GM12878 (cell line): ENCODE measurements around the gene SQSTM1.
"Not testable (repeated sequence)": the region's sequence is repeated elsewhere in the genome, so short reads cannot be mapped to it uniquely, and the experiment has no call there.

Experiments
- CBFB ChIP-seq: IDR thresholded peaks from 2 replicates; pipeline ENCODE4 v1.6.1; 2016; ENCODE audit warnings: antibody characterized with exemption, low read depth
- CEBPB ChIP-seq, 2 experiments: fragments of 150-350 bp in 1 of 2; IDR thresholded peaks; 2 replicates each; pipeline ENCODE4 v1.6.1; 2012 to 2014; ENCODE audit warnings: low read depth in 2 of 2, low read length in 2 of 2, borderline replicate concordance in 1 of 2, inconsistent platforms in 1 of 2
- POLR2AphosphoS5 ChIP-seq: IDR thresholded peaks from 2 replicates; pipeline ENCODE4 v1.6.1; 2011; ENCODE audit warnings: mild to moderate bottlenecking, low read length, inconsistent platforms
- POU2F2 ChIP-seq: IDR thresholded peaks from 3 replicates; pipeline ENCODE4 v1.6.1; 2011; ENCODE audit warnings: low read depth, mild to moderate bottlenecking, low read length, borderline replicate concordance
- TARDBP ChIP-seq: IDR thresholded peaks from 2 replicates; pipeline ENCODE4 v1.6.1; 2016; ENCODE audit warnings: borderline replicate concordance
- ZZZ3 ChIP-seq: IDR thresholded peaks from 2 replicates; pipeline ENCODE4 v1.6.1; 2011; ENCODE audit warnings: low read depth; ENCODE audit not compliant: control insufficient read depth, insufficient read length
- TF ChIP-seq, protein P1 (sequence below), 3 experiments: IDR thresholded peaks in 2 of 3; conservative IDR thresholded peaks in 1 of 3; 2 replicates each; pipeline ENCODE4 v1.5.1; 2011; ENCODE audit warnings: low read depth in 3 of 3, low read length in 3 of 3, mild to moderate bottlenecking in 3 of 3, control low read depth in 2 of 3, moderate library complexity in 2 of 3, inconsistent platforms in 1 of 3, mixed read lengths in 1 of 3; ENCODE audit not compliant: control insufficient read depth in 2 of 3, insufficient read depth in 1 of 3; ENCODE audit errors: extremely low read depth in 1 of 3
- TF ChIP-seq, protein P2 (sequence below): IDR thresholded peaks from 2 replicates; pipeline ENCODE4 v1.6.1; 2012; ENCODE audit warnings: mild to moderate bottlenecking, low read depth, low read length
- TF ChIP-seq, protein P3 (sequence below): fragments of 450-650 bp; formaldehyde crosslinking; IDR thresholded peaks from 2 replicates; pipeline ENCODE4 v1.5.0; 2022; ENCODE audit warnings: mild to moderate bottlenecking, missing genetic modification characterization

DNA sequence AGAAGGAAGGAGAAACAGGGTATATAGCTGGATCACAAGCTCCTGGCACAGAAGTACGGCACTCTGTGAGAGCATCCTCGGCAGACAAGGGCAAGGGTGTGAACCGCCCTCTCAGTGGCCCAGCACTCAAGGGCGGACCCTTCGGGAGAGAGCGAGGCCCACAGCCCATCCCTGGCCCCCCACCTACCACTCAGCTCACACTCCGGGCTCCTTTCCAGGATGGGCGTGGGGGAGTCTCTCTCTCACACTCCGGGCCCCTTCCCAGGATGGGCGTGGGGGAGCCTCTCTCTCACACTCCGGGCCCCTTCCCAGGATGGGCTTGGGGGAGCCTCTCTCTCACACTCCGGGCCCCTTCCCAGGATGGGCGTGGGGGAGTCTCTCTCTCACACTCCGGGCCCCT is 50.8 kb downstream of the SQSTM1 start:
- TF ChIP-seq, protein P1, sequence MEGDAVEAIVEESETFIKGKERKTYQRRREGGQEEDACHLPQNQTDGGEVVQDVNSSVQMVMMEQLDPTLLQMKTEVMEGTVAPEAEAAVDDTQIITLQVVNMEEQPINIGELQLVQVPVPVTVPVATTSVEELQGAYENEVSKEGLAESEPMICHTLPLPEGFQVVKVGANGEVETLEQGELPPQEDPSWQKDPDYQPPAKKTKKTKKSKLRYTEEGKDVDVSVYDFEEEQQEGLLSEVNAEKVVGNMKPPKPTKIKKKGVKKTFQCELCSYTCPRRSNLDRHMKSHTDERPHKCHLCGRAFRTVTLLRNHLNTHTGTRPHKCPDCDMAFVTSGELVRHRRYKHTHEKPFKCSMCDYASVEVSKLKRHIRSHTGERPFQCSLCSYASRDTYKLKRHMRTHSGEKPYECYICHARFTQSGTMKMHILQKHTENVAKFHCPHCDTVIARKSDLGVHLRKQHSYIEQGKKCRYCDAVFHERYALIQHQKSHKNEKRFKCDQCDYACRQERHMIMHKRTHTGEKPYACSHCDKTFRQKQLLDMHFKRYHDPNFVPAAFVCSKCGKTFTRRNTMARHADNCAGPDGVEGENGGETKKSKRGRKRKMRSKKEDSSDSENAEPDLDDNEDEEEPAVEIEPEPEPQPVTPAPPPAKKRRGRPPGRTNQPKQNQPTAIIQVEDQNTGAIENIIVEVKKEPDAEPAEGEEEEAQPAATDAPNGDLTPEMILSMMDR (IDR thresholded peaks at IDR 0.05 in 2 of 3, conservative IDR thresholded peaks at IDR 0.05 in 1 of 3; ENCODE audit: control insufficient read depth in 2 of 3, extremely low read depth in 1 of 3, insufficient read depth in 1 of 3, low read depth in 3 of 3, low read length in 3 of 3), result not testable (repeated sequence)
- TF ChIP-seq CEBPB (IDR thresholded peaks at IDR 0.05; ENCODE audit: borderline replicate concordance in 1 of 2, low read depth in 2 of 2, low read length in 2 of 2); POU2F2; POLR2AphosphoS5; CBFB; TARDBP; ZZZ3: not testable (repeated sequence)
- TF ChIP-seq, protein P2, sequence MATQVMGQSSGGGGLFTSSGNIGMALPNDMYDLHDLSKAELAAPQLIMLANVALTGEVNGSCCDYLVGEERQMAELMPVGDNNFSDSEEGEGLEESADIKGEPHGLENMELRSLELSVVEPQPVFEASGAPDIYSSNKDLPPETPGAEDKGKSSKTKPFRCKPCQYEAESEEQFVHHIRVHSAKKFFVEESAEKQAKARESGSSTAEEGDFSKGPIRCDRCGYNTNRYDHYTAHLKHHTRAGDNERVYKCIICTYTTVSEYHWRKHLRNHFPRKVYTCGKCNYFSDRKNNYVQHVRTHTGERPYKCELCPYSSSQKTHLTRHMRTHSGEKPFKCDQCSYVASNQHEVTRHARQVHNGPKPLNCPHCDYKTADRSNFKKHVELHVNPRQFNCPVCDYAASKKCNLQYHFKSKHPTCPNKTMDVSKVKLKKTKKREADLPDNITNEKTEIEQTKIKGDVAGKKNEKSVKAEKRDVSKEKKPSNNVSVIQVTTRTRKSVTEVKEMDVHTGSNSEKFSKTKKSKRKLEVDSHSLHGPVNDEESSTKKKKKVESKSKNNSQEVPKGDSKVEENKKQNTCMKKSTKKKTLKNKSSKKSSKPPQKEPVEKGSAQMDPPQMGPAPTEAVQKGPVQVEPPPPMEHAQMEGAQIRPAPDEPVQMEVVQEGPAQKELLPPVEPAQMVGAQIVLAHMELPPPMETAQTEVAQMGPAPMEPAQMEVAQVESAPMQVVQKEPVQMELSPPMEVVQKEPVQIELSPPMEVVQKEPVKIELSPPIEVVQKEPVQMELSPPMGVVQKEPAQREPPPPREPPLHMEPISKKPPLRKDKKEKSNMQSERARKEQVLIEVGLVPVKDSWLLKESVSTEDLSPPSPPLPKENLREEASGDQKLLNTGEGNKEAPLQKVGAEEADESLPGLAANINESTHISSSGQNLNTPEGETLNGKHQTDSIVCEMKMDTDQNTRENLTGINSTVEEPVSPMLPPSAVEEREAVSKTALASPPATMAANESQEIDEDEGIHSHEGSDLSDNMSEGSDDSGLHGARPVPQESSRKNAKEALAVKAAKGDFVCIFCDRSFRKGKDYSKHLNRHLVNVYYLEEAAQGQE, result not testable (repeated sequence)
- TF ChIP-seq, protein P3, sequence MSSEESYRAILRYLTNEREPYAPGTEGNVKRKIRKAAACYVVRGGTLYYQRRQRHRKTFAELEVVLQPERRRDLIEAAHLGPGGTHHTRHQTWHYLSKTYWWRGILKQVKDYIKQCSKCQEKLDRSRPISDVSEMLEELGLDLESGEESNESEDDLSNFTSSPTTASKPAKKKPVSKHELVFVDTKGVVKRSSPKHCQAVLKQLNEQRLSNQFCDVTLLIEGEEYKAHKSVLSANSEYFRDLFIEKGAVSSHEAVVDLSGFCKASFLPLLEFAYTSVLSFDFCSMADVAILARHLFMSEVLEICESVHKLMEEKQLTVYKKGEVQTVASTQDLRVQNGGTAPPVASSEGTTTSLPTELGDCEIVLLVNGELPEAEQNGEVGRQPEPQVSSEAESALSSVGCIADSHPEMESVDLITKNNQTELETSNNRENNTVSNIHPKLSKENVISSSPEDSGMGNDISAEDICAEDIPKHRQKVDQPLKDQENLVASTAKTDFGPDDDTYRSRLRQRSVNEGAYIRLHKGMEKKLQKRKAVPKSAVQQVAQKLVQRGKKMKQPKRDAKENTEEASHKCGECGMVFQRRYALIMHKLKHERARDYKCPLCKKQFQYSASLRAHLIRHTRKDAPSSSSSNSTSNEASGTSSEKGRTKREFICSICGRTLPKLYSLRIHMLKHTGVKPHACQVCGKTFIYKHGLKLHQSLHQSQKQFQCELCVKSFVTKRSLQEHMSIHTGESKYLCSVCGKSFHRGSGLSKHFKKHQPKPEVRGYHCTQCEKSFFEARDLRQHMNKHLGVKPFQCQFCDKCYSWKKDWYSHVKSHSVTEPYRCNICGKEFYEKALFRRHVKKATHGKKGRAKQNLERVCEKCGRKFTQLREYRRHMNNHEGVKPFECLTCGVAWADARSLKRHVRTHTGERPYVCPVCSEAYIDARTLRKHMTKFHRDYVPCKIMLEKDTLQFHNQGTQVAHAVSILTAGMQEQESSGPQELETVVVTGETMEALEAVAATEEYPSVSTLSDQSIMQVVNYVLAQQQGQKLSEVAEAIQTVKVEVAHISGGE, result not testable (repeated sequence)
